ENCODE data around the gene ARHGAP29.

DNA sequence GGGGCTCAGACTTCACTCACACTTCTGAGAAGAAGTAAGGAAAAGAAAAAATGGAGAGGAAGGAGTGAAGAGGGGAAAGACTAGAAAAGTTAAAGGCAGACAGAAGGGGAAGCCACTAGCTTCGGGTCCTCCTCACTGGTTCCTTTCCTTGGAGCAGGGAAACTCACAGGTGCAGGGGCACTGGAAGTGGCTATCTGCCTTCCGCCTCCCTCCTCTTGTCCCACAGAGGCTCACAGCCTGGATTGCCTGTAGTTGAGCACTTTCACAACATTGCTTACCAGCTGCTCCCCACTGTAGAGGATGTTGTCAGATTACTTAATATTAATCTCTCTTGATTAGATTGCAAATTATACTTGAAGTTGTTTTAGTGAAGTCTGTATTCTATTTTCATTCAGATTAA, 94.8 kb downstream of the ARHGAP29 start:
- TF ChIP-seq, protein P1, sequence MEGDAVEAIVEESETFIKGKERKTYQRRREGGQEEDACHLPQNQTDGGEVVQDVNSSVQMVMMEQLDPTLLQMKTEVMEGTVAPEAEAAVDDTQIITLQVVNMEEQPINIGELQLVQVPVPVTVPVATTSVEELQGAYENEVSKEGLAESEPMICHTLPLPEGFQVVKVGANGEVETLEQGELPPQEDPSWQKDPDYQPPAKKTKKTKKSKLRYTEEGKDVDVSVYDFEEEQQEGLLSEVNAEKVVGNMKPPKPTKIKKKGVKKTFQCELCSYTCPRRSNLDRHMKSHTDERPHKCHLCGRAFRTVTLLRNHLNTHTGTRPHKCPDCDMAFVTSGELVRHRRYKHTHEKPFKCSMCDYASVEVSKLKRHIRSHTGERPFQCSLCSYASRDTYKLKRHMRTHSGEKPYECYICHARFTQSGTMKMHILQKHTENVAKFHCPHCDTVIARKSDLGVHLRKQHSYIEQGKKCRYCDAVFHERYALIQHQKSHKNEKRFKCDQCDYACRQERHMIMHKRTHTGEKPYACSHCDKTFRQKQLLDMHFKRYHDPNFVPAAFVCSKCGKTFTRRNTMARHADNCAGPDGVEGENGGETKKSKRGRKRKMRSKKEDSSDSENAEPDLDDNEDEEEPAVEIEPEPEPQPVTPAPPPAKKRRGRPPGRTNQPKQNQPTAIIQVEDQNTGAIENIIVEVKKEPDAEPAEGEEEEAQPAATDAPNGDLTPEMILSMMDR (conservative IDR thresholded peaks at IDR 0.05; ENCODE audit: low read depth in 2 of 2) = no peak
- no peak for TF ChIP-seq POLR2AphosphoS5 (IDR thresholded peaks at IDR 0.05; ENCODE audit: low read depth)

Data from GM23338 (cell line).